HG03025 (cell line): ENCODE data around the gene MTMR1.

ENCODE experiments used
- ATAC-seq: cut with Tn5 transposase; IDR thresholded peaks from one replicate; pipeline ENCODE4 v1.9.1; 2021; ENCODE audit warnings: mild to moderate bottlenecking, moderate library complexity; ENCODE audit not compliant: unreplicated experiment, low FRiP score

Gene MTMR1

DNA sequence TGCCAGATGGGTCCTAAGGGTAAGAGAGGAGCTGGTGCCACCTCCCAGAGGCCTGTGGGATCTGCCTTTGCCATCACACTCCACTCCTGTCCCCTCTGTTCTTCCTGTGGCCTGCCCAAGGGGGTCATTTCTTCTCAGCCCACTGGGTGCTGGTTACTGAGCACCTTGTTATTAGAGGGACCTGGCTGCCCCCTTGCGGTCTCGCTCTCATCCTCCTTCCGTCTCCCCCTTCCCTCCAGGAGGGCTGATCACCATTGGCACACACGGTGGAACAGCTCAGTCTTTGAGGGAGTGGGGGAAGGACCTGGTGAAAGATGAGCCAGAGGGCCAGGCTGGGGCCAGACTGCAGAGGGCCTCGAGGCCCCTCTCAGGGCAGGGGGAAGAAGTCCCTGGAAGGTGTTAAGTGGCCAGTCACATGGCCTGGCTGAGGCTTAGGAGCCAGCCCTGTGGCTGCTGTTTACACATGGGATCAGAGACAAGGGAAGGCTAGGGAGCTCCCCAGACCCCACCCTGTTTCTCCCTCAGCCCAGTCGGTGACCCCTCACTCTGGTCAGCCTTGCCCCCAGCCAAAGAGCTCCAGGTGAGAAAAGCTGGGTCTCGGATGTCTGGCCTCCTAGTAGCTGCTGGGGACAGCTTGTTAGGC is 68.1 kb downstream of the MTMR1 start:
- ATAC-seq = no peak

- ATAC-seq = no peak
These were observed 68.6 kb downstream of the MTMR1 start for GRCh38 chrX:150761819-150762216.

DNA sequence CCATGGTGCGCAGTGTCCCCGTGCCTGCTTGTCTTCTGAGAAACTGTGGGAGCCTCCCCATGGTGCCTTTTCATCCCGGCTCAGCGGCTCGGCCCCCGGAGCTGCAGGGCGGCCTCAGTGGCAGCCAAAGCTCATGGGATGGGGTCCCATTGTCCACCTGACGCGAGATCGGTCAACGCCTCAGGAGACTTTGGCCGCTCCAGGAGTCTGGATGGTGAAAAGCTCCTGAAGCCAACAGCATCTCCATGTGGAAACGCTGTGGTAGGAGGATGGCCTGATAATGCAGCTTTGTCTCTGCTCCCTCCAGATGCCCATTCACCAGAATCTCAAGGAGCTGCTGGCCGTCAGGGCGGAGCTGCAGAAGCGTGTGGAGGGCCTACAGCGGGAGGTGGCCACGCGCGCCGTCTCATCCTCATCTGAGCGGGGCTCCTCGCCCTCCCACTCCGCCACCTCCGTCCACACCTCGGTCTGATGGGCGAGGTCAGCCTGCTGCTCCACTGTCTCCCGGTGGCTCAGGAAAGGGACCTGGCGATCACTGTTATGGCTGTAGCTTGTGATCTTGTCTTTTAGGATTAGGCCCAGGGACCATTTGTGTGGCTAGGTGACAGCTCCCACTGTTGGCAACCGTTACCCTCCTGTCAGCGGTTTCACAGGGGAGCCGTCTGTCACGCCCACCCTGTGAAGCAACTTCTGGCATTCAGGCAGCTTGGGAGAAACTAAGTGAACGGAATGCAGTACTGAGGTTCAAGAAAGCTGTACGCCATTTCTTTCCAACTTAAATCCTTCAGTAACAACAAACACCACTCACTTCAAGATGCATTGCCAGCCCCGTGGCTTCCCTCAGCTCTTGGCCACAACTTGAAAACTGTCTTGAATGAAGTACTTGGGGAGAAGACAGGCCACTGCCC is 69.3 kb downstream of the MTMR1 start:
- no peak for ATAC-seq

DNA sequence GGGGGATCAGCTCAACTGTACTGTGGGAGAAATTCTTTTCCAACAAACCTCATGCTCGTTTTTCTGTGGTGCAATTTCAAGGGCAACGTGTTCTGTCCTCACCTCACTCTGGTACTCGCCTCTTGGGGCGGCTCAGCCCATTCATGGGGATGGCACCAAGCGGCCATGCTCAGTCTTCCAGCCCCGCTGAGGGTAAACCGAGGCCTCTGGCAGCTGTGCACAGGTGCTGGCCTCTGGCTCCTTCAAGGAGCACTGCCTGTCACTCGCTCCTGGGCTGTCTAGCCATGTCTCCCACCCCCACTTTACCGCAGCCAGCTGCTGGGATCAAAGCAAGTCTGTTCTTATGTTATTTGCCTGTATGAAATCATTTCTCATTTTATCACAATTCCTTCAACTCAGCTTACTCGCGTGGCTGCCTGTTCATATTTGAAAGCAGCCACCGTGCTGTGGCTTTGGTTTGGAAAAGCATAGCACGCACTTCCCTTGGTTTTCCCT is 70.2 kb downstream of the MTMR1 start:
- no peak for ATAC-seq

GRCh38 chrX:150763810-150764209 is 70.6 kb downstream of the MTMR1 start:
- no peak for ATAC-seq

DNA sequence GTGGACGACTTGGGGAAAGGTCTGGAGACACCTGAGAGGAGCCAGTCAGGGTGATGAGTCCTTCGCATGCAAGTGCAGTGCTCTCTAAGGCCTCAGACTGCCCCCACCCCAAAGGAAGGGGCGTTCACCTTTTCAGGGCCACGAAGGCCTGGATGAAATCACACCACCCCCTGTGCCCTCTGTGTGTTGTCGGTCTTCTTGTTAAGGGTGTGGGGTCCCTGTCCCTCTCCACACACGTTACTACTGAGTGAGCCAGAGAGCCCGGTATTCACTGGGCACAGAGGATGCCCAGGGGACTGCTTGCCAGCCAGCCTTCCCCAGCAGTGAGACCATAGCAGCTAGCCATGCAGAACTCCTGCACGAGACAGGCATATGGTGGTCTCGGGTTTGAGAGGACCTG is 72.0 kb downstream of the MTMR1 start:
- no peak for ATAC-seq

- no peak for ATAC-seq
These were observed 72.7 kb downstream of the MTMR1 start for GRCh38 chrX:150765782-150766350.

GRCh38 chrX:150766351-150767044 is 73.3 kb downstream of the MTMR1 start:
- no peak for ATAC-seq

- ATAC-seq = no peak
These were observed 73.8 kb downstream of the MTMR1 start for GRCh38 chrX:150767045-150767395.

DNA sequence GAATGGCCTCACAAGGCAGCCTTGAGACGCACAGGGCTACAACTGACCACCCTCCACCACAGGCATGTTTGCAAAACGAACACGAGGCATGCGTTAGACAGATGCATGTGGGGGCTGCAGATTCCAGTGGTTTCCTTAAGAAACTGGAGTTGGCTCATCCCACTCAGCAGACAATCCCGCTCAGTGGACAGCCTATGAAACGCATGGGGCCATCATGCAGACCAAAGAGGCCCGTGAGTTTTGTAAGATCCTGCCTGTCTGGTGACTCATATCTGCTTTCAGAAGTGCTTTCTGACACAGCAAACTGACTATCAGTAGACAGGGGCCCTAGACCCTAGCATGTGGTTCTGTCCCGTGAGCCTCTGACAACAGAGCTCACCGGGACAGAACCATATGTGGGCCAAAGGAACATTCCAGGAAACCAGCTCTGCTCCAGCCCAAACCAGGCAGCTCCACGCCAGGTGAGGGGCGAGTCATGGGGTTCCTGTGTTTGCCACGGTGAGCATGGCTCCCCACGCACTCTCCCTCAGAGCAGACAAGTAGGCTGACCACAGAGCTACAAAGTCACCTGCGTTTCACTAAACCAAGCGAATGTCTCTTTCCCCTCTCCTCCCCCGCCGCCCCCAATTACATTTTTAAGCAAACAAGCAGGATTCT is 74.4 kb downstream of the MTMR1 start:
- no peak for ATAC-seq

GRCh38 chrX:150768132-150768485 is 74.9 kb downstream of the MTMR1 start:
- no peak for ATAC-seq

GRCh38 chrX:150768580-150769190 is 75.5 kb downstream of the MTMR1 start:
- ATAC-seq = no peak

GRCh38 chrX:150769408-150769807 is 76.2 kb downstream of the MTMR1 start:
- no peak for ATAC-seq

GRCh38 chrX:150770623-150771022 is 77.4 kb downstream of the MTMR1 start:
- no peak for ATAC-seq

DNA sequence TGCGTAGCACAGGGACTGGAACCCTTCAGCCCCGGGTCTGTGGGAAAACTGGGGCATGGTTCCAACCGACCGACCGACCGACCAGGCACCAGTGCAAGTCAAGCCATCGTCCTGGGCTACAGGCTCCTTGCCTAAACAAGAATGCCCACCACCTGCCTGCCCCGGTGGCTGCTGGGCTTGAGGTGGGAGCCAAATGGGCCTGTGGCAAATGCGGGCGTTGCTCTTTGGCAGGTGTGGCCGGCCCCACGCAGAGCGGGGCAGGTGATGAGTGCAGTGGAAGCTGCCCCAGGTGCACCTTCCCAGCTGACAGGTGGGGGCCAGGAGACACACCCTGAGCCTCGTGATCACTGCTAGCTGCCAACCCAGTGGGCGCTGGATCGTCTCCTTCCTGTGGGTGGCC is 77.9 kb downstream of the MTMR1 start:
- no peak for ATAC-seq

GRCh38 chrX:150772150-150772970 is 79.2 kb downstream of the MTMR1 start:
- ATAC-seq = peak; percentile 55

GRCh38 chrX:150773117-150773516 is 79.9 kb downstream of the MTMR1 start:
- no peak for ATAC-seq

DNA sequence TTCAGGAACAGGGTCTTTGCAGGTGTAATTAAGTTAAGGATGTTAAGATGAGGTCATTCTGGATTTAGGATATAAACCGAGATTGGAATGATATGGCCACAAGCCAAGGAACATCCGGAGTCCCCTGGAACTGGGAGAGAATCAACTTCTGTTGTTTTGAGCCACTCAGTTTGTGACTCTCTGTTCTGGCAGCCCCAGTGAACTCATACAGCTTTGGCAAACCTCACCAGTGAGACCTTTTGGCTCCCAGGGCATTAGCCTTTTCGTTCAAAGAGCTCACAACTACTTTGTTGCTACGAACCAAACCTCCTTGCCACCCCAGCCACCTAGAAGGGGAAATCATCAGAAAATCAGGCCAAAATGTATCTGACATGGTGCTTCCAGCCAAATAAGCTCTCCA is 80.4 kb downstream of the MTMR1 start:
- ATAC-seq = no peak
